HEK293 (cell line): Measurements from ENCODE around the gene DPP9.

Experiments used
- CTCF ChIA-PET: fragments of 350-600 bp; formaldehyde crosslinking; extraction: SDS; loops from one replicate; lab custom pipeline; 2021; ENCODE audit warnings: antibody characterized with exemption; lab: Yijun Ruan, JAX
- POLR2A ChIA-PET: fragments of 300-600 bp; formaldehyde crosslinking; extraction: SDS; loops from one replicate; lab custom pipeline; 2020; ENCODE audit warnings: antibody characterized with exemption, inconsistent platforms; lab: Yijun Ruan, JAX
- H3K27ac ChIP-seq: fragments of 200-500 bp; sonication (Bioruptor generic); 2 replicates; pipeline ENCODE4 v1.5.1; 2014; ENCODE audit warnings: low read depth, low read length, control low read depth, inconsistent platforms; ENCODE audit errors: extremely low read depth
- H3K36me3 ChIP-seq, 2 experiments: fragments of 200-500 bp in 1 of 2; sonication (Bioruptor generic) in 1 of 2; 1 replicate in 1 of 2; 2 replicates in 1 of 2; pipeline ENCODE4 v1.5.1; 2014 to 2017; ENCODE audit warnings: inconsistent platforms in 2 of 2, low read length in 2 of 2; ENCODE audit not compliant: control insufficient read depth in 2 of 2, insufficient read depth in 1 of 2
- H3K4me1 ChIP-seq: fragments of 200-500 bp; sonication (Bioruptor generic); 2 replicates; pipeline ENCODE4 v1.5.1; 2014; ENCODE audit warnings: mild to moderate bottlenecking, low read length, inconsistent platforms; ENCODE audit not compliant: control insufficient read depth, insufficient read depth
- H3K4me3 ChIP-seq: 2 replicates; pipeline ENCODE4 v1.5.1; 2011; ENCODE audit warnings: low read depth, mild to moderate bottlenecking, control low read depth, low read length, moderate library complexity
- H3K9me3 ChIP-seq: fragments of 200-500 bp; sonication (Bioruptor generic); 2 replicates; pipeline ENCODE4 v1.5.1; 2014; ENCODE audit warnings: low read depth, low read length, inconsistent platforms; ENCODE audit not compliant: control insufficient read depth, insufficient read depth
- BCL11B ChIP-seq: fragments of 450-650 bp; formaldehyde crosslinking; IDR thresholded peaks from 2 replicates; pipeline ENCODE4 v1.5.1; 2016; ENCODE audit warnings: low read depth, missing biosample characterization, missing genetic modification characterization
- CTCF ChIP-seq: fragments of 450-650 bp; formaldehyde crosslinking; IDR thresholded peaks from 2 replicates; pipeline ENCODE4 v1.5.1; 2016; ENCODE audit warnings: missing biosample characterization, missing genetic modification characterization
- EGR2 ChIP-seq: fragments of 450-650 bp; formaldehyde crosslinking; IDR thresholded peaks from 2 replicates; pipeline ENCODE4 v1.5.1; 2016; ENCODE audit warnings: low read depth, missing biosample characterization, missing genetic modification characterization
- GFI1B ChIP-seq: fragments of 450-650 bp; formaldehyde crosslinking; IDR thresholded peaks from 2 replicates; pipeline ENCODE4 v1.5.1; 2016; ENCODE audit warnings: missing biosample characterization, missing genetic modification characterization
- GLI2 ChIP-seq: fragments of 450-650 bp; formaldehyde crosslinking; IDR thresholded peaks from 2 replicates; pipeline ENCODE4; 2017; ENCODE audit warnings: missing biosample characterization, missing genetic modification characterization, low read depth, borderline replicate concordance
- GLIS1 ChIP-seq: fragments of 450-650 bp; formaldehyde crosslinking; IDR thresholded peaks from 2 replicates; pipeline ENCODE4 v1.5.1; 2016; ENCODE audit warnings: missing biosample characterization, missing genetic modification characterization
- GLIS2 ChIP-seq: fragments of 450-650 bp; formaldehyde crosslinking; IDR thresholded peaks from 2 replicates; pipeline ENCODE4 v1.5.1; 2016; ENCODE audit warnings: missing biosample characterization, missing genetic modification characterization
- KLF10 ChIP-seq: fragments of 450-650 bp; IDR thresholded peaks from 2 replicates; pipeline ENCODE4 v1.5.1; 2018; ENCODE audit warnings: missing biosample characterization, mild to moderate bottlenecking, missing genetic modification characterization
- PRDM1 ChIP-seq: fragments of 450-650 bp; formaldehyde crosslinking; IDR thresholded peaks from 2 replicates; pipeline ENCODE4; 2016; ENCODE audit warnings: missing biosample characterization, missing genetic modification characterization
- SALL2 ChIP-seq: fragments of 450-650 bp; formaldehyde crosslinking; IDR thresholded peaks from 2 replicates; pipeline ENCODE4 v1.5.0; 2017; ENCODE audit warnings: missing biosample characterization, mild to moderate bottlenecking, missing genetic modification characterization, borderline replicate concordance
- SCRT2 ChIP-seq: fragments of 450-650 bp; formaldehyde crosslinking; IDR thresholded peaks from 2 replicates; pipeline ENCODE4 v1.5.1; 2016; ENCODE audit warnings: missing biosample characterization, missing genetic modification characterization
- SP3 ChIP-seq: fragments of 450-650 bp; formaldehyde crosslinking; IDR thresholded peaks from 2 replicates; pipeline ENCODE4 v1.5.1; 2016; ENCODE audit warnings: missing biosample characterization, missing genetic modification characterization
- ZBTB17 ChIP-seq: fragments of 450-650 bp; formaldehyde crosslinking; IDR thresholded peaks from 2 replicates; pipeline ENCODE4 v1.5.1; 2016; ENCODE audit warnings: missing biosample characterization, missing genetic modification characterization
- ZFHX2 ChIP-seq: fragments of 450-650 bp; formaldehyde crosslinking; conservative IDR thresholded peaks from 2 replicates; pipeline ENCODE4 v1.5.1; 2016; ENCODE audit warnings: missing biosample characterization, missing genetic modification characterization
- ZIC2 ChIP-seq: fragments of 450-650 bp; formaldehyde crosslinking; IDR thresholded peaks from 2 replicates; pipeline ENCODE4 v1.5.1; 2016; ENCODE audit warnings: missing biosample characterization, missing genetic modification characterization
- ZNF114 ChIP-seq: fragments of 450-650 bp; formaldehyde crosslinking; IDR thresholded peaks from 2 replicates; pipeline ENCODE4 v1.5.0; 2017; ENCODE audit warnings: missing biosample characterization, missing genetic modification characterization
- ZNF121 ChIP-seq: fragments of 450-650 bp; formaldehyde crosslinking; IDR thresholded peaks from 2 replicates; pipeline ENCODE4 v1.5.1; 2016; ENCODE audit warnings: missing biosample characterization, missing genetic modification characterization
- ZNF169 ChIP-seq: fragments of 450-650 bp; formaldehyde crosslinking; IDR thresholded peaks from 2 replicates; pipeline ENCODE4 v1.5.1; 2016; ENCODE audit warnings: missing biosample characterization, missing genetic modification characterization
- ZNF274 ChIP-seq, 2 experiments: fragments of 200-500 bp in 1 of 2; fragments of 450-650 bp in 1 of 2; sonication (Bioruptor generic) in 1 of 2; formaldehyde crosslinking in 1 of 2; IDR thresholded peaks; 2 replicates each; pipeline versions ENCODE4 v1.5.1 to v1.6.1; 2014 to 2016; ENCODE audit warnings: borderline replicate concordance in 1 of 2, inconsistent platforms in 1 of 2, low read length in 1 of 2, missing biosample characterization in 1 of 2, missing genetic modification characterization in 1 of 2
- ZNF394 ChIP-seq: fragments of 450-650 bp; formaldehyde crosslinking; IDR thresholded peaks from 2 replicates; pipeline ENCODE4 v1.5.1; 2016; ENCODE audit warnings: missing biosample characterization, missing genetic modification characterization, mild to moderate bottlenecking, moderate library complexity, borderline replicate concordance
- ZNF473 ChIP-seq: fragments of 450-650 bp; formaldehyde crosslinking; IDR thresholded peaks from 2 replicates; pipeline ENCODE4 v1.5.1; 2017; ENCODE audit warnings: missing biosample characterization, missing genetic modification characterization
- ZNF629 ChIP-seq: fragments of 450-650 bp; formaldehyde crosslinking; IDR thresholded peaks from 2 replicates; pipeline ENCODE4 v1.5.1; 2017; ENCODE audit warnings: missing biosample characterization, missing genetic modification characterization
- ZNF654 ChIP-seq: fragments of 450-650 bp; formaldehyde crosslinking; IDR thresholded peaks from 2 replicates; pipeline ENCODE4 v1.5.1; 2016; ENCODE audit warnings: low read depth, missing biosample characterization, missing genetic modification characterization
- ZNF830 ChIP-seq: fragments of 450-650 bp; IDR thresholded peaks from 2 replicates; pipeline ENCODE4 v1.5.0; 2018; ENCODE audit warnings: missing biosample characterization, missing genetic modification characterization, low read depth, mild to moderate bottlenecking, moderate library complexity
- ZSCAN4 ChIP-seq: fragments of 450-650 bp; formaldehyde crosslinking; IDR thresholded peaks from 2 replicates; pipeline ENCODE4 v1.5.1; 2017; ENCODE audit warnings: missing biosample characterization, missing genetic modification characterization

The DPP9 gene

GRCh38 chr19:4662812-4663211, 60.8 kb downstream of the DPP9 start:
- Histone ChIP-seq H3K9me3 (no peaks in the 10 kb centered on the region), H3K36me3 (peaks cover 9 to 79% of the 10 kb centered on the region in 2 experiments; a peak in 2 of 3 replicates), H3K27ac (no peak overlapping the region), H3K4me1 (no peaks in the 10 kb centered on the region), H3K4me3 (no peak overlapping the region)
- ChIA-PET POLR2A (no interaction called here), CTCF (interaction anchor here (1.1 kb wide), 1 partner anchor 26 kb away, joined by 3 read pairs; no protein-coding TSS in a partner anchor)
- TF ChIP-seq EGR2 (tag by site-specific recombination) (peak; percentile 86), SALL2 (tag by site-specific recombination) (no peak), GLIS2 (no peak), ZFHX2 (tag by site-specific recombination) (peak; percentile 70)

GRCh38 chr19:4662020-4662695, 61.5 kb downstream of the DPP9 start:
- POLR2A ChIA-PET: interaction anchor here (0.5 kb wide), 1 partner anchor 134 kb away, joined by 5 read pairs; no protein-coding TSS in a partner anchor
- H3K36me3 ChIP-seq: peaks cover 9 to 80% of the 10 kb centered on the region in 2 experiments; a peak in 2 of 3 replicates
- no peaks in the 10 kb centered on the region for H3K9me3 ChIP-seq
- no peak overlapping the region for H3K4me3 ChIP-seq
- CTCF ChIA-PET: interaction anchor here (1.1 kb wide), 1 partner anchor 26 kb away, joined by 3 read pairs; no protein-coding TSS in a partner anchor
- no peak overlapping the region for H3K27ac ChIP-seq
- peak; percentile 60 for TF ChIP-seq ZIC2 (tag by site-specific recombination)
- no peak for TF ChIP-seq PRDM1
- H3K4me1 ChIP-seq: no peaks in the 10 kb centered on the region

GRCh38 chr19:4660993-4661392, 62.6 kb downstream of the DPP9 start:
- POLR2A ChIA-PET: no interaction called here
- Histone ChIP-seq H3K9me3 (no peaks in the 10 kb centered on the region), H3K4me3 (no peak overlapping the region), H3K36me3 (peaks cover 6 to 83% of the 10 kb centered on the region in 2 experiments; a peak in 2 of 3 replicates), H3K4me1 (no peaks in the 10 kb centered on the region), H3K27ac (no peak overlapping the region)
- TF ChIP-seq ZNF473 (tag by site-specific recombination) (no peak), ZNF830 (no peak), BCL11B (tag by site-specific recombination) (no peak)
- CTCF ChIA-PET: no interaction called here

GRCh38 chr19:4660181-4660791, 63.4 kb downstream of the DPP9 start:
- ChIA-PET CTCF (interaction anchor here (0.8 to 1.3 kb wide), 3 partner anchors 19 to 93 kb away, joined by 3 to 5 read pairs (median 5); no protein-coding TSS in a partner anchor), POLR2A (interaction anchor here (0.6 kb wide), 1 partner anchor 26 kb away, joined by 3 read pairs; no protein-coding TSS in a partner anchor)
- Histone ChIP-seq H3K36me3 (peaks cover 3 to 82% of the 10 kb centered on the region in 2 experiments; a peak in 2 of 3 replicates), H3K27ac (no peak overlapping the region), H3K9me3 (no peaks in the 10 kb centered on the region), H3K4me3 (no peak overlapping the region), H3K4me1 (no peaks in the 10 kb centered on the region)
- TF ChIP-seq ZNF169 (tag by site-specific recombination) (no peak), ZNF394 (no peak), GLIS1 (tag by site-specific recombination) (peak; percentile 19; the same call in 1 of the 2 replicates), ZNF629 (tag by site-specific recombination) (no peak), GLI2 (tag by site-specific recombination) (no peak), ZSCAN4 (tag by site-specific recombination) (no peak), ZNF274 (IDR thresholded peaks at IDR 0.05; ENCODE audit: low read length) (no peak), ZNF274 (tag by site-specific recombination; IDR thresholded peaks at IDR 0.05; ENCODE audit: borderline replicate concordance) (no peak), ZNF654 (peak; percentile 35), CTCF (peak; percentile 71), KLF10 (tag by site-specific recombination) (no peak), ZBTB17 (tag by site-specific recombination) (no peak), SCRT2 (tag by site-specific recombination) (peak; percentile 58), ZNF121 (tag by site-specific recombination) (0 out of 2 replicates have a peak, but pooled peaks have one; percentile 26), GFI1B (no peak), ZNF114 (tag by site-specific recombination) (no peak), SP3 (tag by site-specific recombination) (no peak), PRDM1 (no peak)
